ENCODE measurements around the gene MUC20. TPM values are rescaled to one million over a fixed set of nuclear protein-coding genes. Genes with fewer than 3 reads are reported as not detected.

The MUC20 gene
- total RNA-seq, 1 experiment from 2014 or later, result not detected

DNA sequence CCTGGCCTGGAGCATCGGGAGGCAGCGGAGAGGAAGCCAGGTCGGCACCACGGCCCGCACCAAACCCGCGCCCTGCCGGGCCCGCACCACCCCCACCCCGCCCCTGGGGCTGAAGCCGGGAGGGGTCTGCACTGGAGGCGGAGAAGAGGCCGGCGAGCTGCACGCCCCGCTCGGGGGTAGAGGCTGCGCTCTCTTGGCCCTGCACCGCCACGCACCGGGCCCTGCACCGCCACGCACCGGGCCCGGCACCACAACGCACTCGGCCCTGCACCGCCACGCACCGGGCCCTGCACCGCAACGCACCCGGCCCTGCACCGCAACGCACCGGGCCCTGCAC lies 41.4 kb downstream of the MUC20 start:
- Mint-ChIP-seq H3K27ac (no peak overlapping the region), H3K36me3 (ENCODE audit: insufficient read depth in 1 of 3, low read depth in 3 of 3) (peaks cover 0 to 2% (median under 1%) of the 10 kb centered on the region in 3 experiments; a peak in 1 of 7 replicates), H3K4me1 (peaks cover 5 to 8% of the 10 kb centered on the region in 2 experiments; a peak in 3 of 4 replicates), H3K9me3 (peaks cover 2 to 3% of the 10 kb centered on the region in 2 experiments; a peak in 3 of 5 replicates), H3K4me3 (no peak overlapping the region), H3K27me3 (ENCODE audit: low read depth) (peaks cover 7% of the 10 kb centered on the region)
- no peak overlapping the region for H4K5ac ChIP-seq (ENCODE audit: insufficient read length, low read depth, low read length)
- no peaks in the 10 kb centered on the region for H3K27me3 ChIP-seq (ENCODE audit: insufficient read depth, low read length)
- H3K23ac ChIP-seq (ENCODE audit: insufficient read length, low read depth, low read length), result no peak overlapping the region
- no CpG with 5 or more reads among the region's 36 CpGs for WGBS (ENCODE audit: extremely low coverage, insufficient read length, low lambda C conversion rate)
- DNase-seq, result no peak
- H3K4me1 ChIP-seq (ENCODE audit: insufficient read depth, low read length), result no peaks in the 10 kb centered on the region
- H3K9ac ChIP-seq (ENCODE audit: extremely low read depth, insufficient read length, low read length), result no peak overlapping the region
- H3K4ac ChIP-seq (ENCODE audit: low read depth, low read length), result no peak overlapping the region
- no peak overlapping the region for H3K27ac ChIP-seq (ENCODE audit: insufficient read length, low read depth, low read length)
- no peaks in the 10 kb centered on the region for H3K9me3 ChIP-seq (ENCODE audit: control insufficient read depth, low read depth, low read length)
- TF ChIP-seq CTCF (conservative IDR thresholded peaks at IDR 0.05), result no peak
- no peak overlapping the region for H2BK15ac ChIP-seq (ENCODE audit: low read depth, low read length)
- H2BK20ac ChIP-seq (ENCODE audit: low read depth, low read length, poor library complexity, severe bottlenecking), result no peak overlapping the region
- H3K4me2 ChIP-seq (ENCODE audit: insufficient read depth, insufficient read length, low read length), result no peak overlapping the region
- no peak overlapping the region for H3K14ac ChIP-seq (ENCODE audit: insufficient read depth, low read length)
- H3K18ac ChIP-seq (ENCODE audit: insufficient read length, low read depth, low read length), result no peak overlapping the region
- H2AK5ac ChIP-seq (ENCODE audit: insufficient read length, low read length), result no peak overlapping the region
- H2BK12ac ChIP-seq (ENCODE audit: insufficient read length, low read depth, low read length), result no peak overlapping the region
- no peak overlapping the region for H4K91ac ChIP-seq (ENCODE audit: insufficient read length, low read depth, low read length)
- H3K79me1 ChIP-seq (ENCODE audit: insufficient read depth, low read depth, low read length, poor library complexity, severe bottlenecking), result no peaks in the 10 kb centered on the region
- no peak overlapping the region for H2BK5ac ChIP-seq (ENCODE audit: insufficient read length, low read length)
- H3K23me2 ChIP-seq (ENCODE audit: insufficient read length, low read depth, low read length, poor library complexity, severe bottlenecking), result peaks cover under 1% of the 10 kb centered on the region
- no peak overlapping the region for H4K8ac ChIP-seq (replicated peaks; ENCODE audit: insufficient read length, low read depth, low read length)
- H2AFZ ChIP-seq (ENCODE audit: low read length), result no peak overlapping the region
- no peak overlapping the region for H3K56ac ChIP-seq (ENCODE audit: insufficient read length, low read depth, low read length)
- no peak overlapping the region for H2BK120ac ChIP-seq (ENCODE audit: low read depth, low read length, poor library complexity, severe bottlenecking)
- H4K20me1 ChIP-seq (ENCODE audit: control insufficient read depth, insufficient read depth, insufficient read length), result no peaks in the 10 kb centered on the region
- H3K79me2 ChIP-seq (ENCODE audit: insufficient read depth, low read length), result no peaks in the 10 kb centered on the region
- no peak overlapping the region for H3T11ph ChIP-seq (ENCODE audit: low read length)

Data from H9 (cell line).